H9 (cell line): ENCODE data around the gene INTS15. TPM values are rescaled to one million over a fixed set of nuclear protein-coding genes. Genes with fewer than 3 reads are reported as not detected.

Source experiments
- DNase-seq: peaks from one replicate; pipeline ENCODE4 v3.0.0-alpha.2; 2017
- H2AFZ ChIP-seq: one replicate; pipeline ENCODE4 v1.6.1; 2013; ENCODE audit warnings: mild to moderate bottlenecking, low read length, control low read depth, moderate library complexity
- H2AK5ac ChIP-seq: 2 replicates; pipeline ENCODE4 v1.6.1; 2013; ENCODE audit warnings: low read length, control low read depth, mixed read lengths; ENCODE audit not compliant: insufficient read length
- H2BK120ac ChIP-seq: one replicate; pipeline ENCODE4 v1.6.1; 2013; ENCODE audit warnings: low read depth, mild to moderate bottlenecking, low read length, control low read depth, inconsistent platforms; ENCODE audit not compliant: poor library complexity, severe bottlenecking
- H2BK12ac ChIP-seq: 2 replicates; pipeline ENCODE4 v1.6.1; 2013; ENCODE audit warnings: low read length, control low read depth, mixed read lengths, low read depth; ENCODE audit not compliant: insufficient read length
- H2BK15ac ChIP-seq: 2 replicates; pipeline ENCODE4 v1.6.1; 2013; ENCODE audit warnings: low read depth, low read length, control low read depth
- H2BK20ac ChIP-seq: one replicate; pipeline ENCODE4 v1.6.1; 2013; ENCODE audit warnings: low read depth, mild to moderate bottlenecking, low read length, control low read depth, inconsistent platforms; ENCODE audit not compliant: poor library complexity, severe bottlenecking
- H2BK5ac ChIP-seq: 2 replicates; pipeline ENCODE4 v1.6.1; 2013; ENCODE audit warnings: low read length, control low read depth, mixed read lengths; ENCODE audit not compliant: insufficient read length
- H3K14ac ChIP-seq: 2 replicates; pipeline ENCODE4 v1.6.1; 2013; ENCODE audit warnings: low read length, control low read depth; ENCODE audit not compliant: insufficient read depth
- H3K18ac ChIP-seq: 2 replicates; pipeline ENCODE4 v1.6.1; 2013; ENCODE audit warnings: low read depth, mild to moderate bottlenecking, mixed read lengths, low read length, control low read depth; ENCODE audit not compliant: insufficient read length
- H3K23ac ChIP-seq: 2 replicates; pipeline ENCODE4 v1.6.1; 2013; ENCODE audit warnings: low read length, control low read depth, mixed read lengths, low read depth; ENCODE audit not compliant: insufficient read length
- H3K23me2 ChIP-seq: 2 replicates; pipeline ENCODE4 v1.6.1; 2013; ENCODE audit warnings: low read depth, mild to moderate bottlenecking, mixed read lengths, low read length, control low read depth; ENCODE audit not compliant: insufficient read length, poor library complexity, severe bottlenecking
- H3K27ac ChIP-seq: 2 replicates; pipeline ENCODE4 v1.5.1; 2013; ENCODE audit warnings: low read length, control low read depth, mixed read lengths, low read depth; ENCODE audit not compliant: insufficient read length
- H3K27me3 ChIP-seq: 2 replicates; pipeline ENCODE4 v1.6.1; 2013; ENCODE audit warnings: low read length, control low read depth, inconsistent platforms; ENCODE audit not compliant: insufficient read depth
- H3K4ac ChIP-seq: 2 replicates; pipeline ENCODE4 v1.6.1; 2013; ENCODE audit warnings: low read depth, mild to moderate bottlenecking, control low read depth, inconsistent platforms, low read length, moderate library complexity
- H3K4me1 ChIP-seq: 2 replicates; pipeline ENCODE4 v1.6.1; 2013; ENCODE audit warnings: low read length, control low read depth, inconsistent platforms; ENCODE audit not compliant: insufficient read depth
- H3K4me2 ChIP-seq: 2 replicates; pipeline ENCODE4 v1.6.1; 2013; ENCODE audit warnings: low read length, control low read depth, mixed read lengths; ENCODE audit not compliant: insufficient read length, insufficient read depth
- H3K56ac ChIP-seq: 2 replicates; pipeline ENCODE4 v1.6.1; 2013; ENCODE audit warnings: low read depth, mild to moderate bottlenecking, mixed read lengths, low read length, control low read depth; ENCODE audit not compliant: insufficient read length
- H3K79me1 ChIP-seq: 2 replicates; pipeline ENCODE4 v1.6.1; 2013; ENCODE audit warnings: low read depth, mild to moderate bottlenecking, moderate library complexity, low read length, control low read depth, inconsistent platforms; ENCODE audit not compliant: insufficient read depth, poor library complexity, severe bottlenecking
- H3K79me2 ChIP-seq: 2 replicates; pipeline ENCODE4 v1.6.1; 2013; ENCODE audit warnings: low read length, control low read depth, inconsistent platforms; ENCODE audit not compliant: insufficient read depth
- H3K9ac ChIP-seq: 2 replicates; pipeline ENCODE4 v1.6.1; 2013; ENCODE audit warnings: low read length, control low read depth, mixed read lengths; ENCODE audit not compliant: insufficient read length; ENCODE audit errors: extremely low read depth
- H3K9me3 ChIP-seq: one replicate; pipeline ENCODE4 v1.6.1; 2013; ENCODE audit warnings: low read depth, low read length, inconsistent platforms; ENCODE audit not compliant: control insufficient read depth
- H3T11ph ChIP-seq: one replicate; pipeline ENCODE4 v1.6.1; 2013; ENCODE audit warnings: mild to moderate bottlenecking, low read length, control low read depth, inconsistent platforms
- H4K20me1 ChIP-seq: one replicate; pipeline ENCODE4 v1.6.1; 2013; ENCODE audit not compliant: control insufficient read depth, insufficient read length, insufficient read depth
- H4K5ac ChIP-seq: 2 replicates; pipeline ENCODE4 v1.6.1; 2013; ENCODE audit warnings: low read depth, mild to moderate bottlenecking, mixed read lengths, low read length, control low read depth; ENCODE audit not compliant: insufficient read length
- H4K8ac ChIP-seq: replicated peaks from 2 replicates; pipeline ENCODE4 v1.6.1; 2013; ENCODE audit warnings: low read length, control low read depth, mixed read lengths, low read depth; ENCODE audit not compliant: insufficient read length
- H4K91ac ChIP-seq: 2 replicates; pipeline ENCODE4 v1.6.1; 2013; ENCODE audit warnings: low read depth, mild to moderate bottlenecking, moderate library complexity, mixed read lengths, low read length, control low read depth; ENCODE audit not compliant: insufficient read length
- H3K27ac Mint-ChIP-seq, 3 experiments: 2 replicates in 2 of 3; 3 replicates in 1 of 3; pipeline ENCODE4 v1.8.0; 2020 to 2021; ENCODE audit warnings: mixed read lengths in 3 of 3, mild to moderate bottlenecking in 1 of 3, moderate library complexity in 1 of 3
- H3K27me3 Mint-ChIP-seq: 2 replicates; pipeline ENCODE4 v1.8.0; 2021; ENCODE audit warnings: low read depth, mild to moderate bottlenecking, moderate library complexity, mixed read lengths
- H3K36me3 Mint-ChIP-seq, 3 experiments: 2 replicates in 2 of 3; 3 replicates in 1 of 3; pipeline ENCODE4 v1.8.0; 2020 to 2021; ENCODE audit warnings: low read depth in 3 of 3, mixed read lengths in 3 of 3; ENCODE audit not compliant: insufficient read depth in 1 of 3
- H3K4me1 Mint-ChIP-seq, 2 experiments: 2 replicates each; pipeline ENCODE4 v1.8.0; 2020; ENCODE audit warnings: mixed read lengths in 2 of 2
- H3K4me3 Mint-ChIP-seq, 2 experiments: 2 replicates in 1 of 2; 3 replicates in 1 of 2; pipeline ENCODE4 v1.8.0; 2020 to 2021; ENCODE audit warnings: mild to moderate bottlenecking in 2 of 2, mixed read lengths in 2 of 2, moderate library complexity in 1 of 2
- H3K9me3 Mint-ChIP-seq, 2 experiments: 2 replicates in 1 of 2; 3 replicates in 1 of 2; pipeline ENCODE4 v1.8.0; 2020; ENCODE audit warnings: mild to moderate bottlenecking in 2 of 2, mixed read lengths in 2 of 2, moderate library complexity in 1 of 2
- CTCF ChIP-seq: fragments of 200-600 bp; sonication (generic); conservative IDR thresholded peaks from 3 replicates; pipeline ENCODE4 v1.8.0; 2021; ENCODE audit warnings: antibody characterized with exemption, mild to moderate bottlenecking
- WGBS: extraction: QIAGEN DNeasy Blood & Tissue Kit; methylation state at CpG from one replicate; pipeline ENCODE4 v1.1.7; 2013; ENCODE audit warnings: missing lambda C conversion rate, low lambda C conversion rate, mixed read lengths; ENCODE audit not compliant: insufficient read length; ENCODE audit errors: extremely low coverage; 5-methylcytosine and 5-hydroxymethylcytosine counted together
- total RNA-seq: library from RNA; stranded (reverse); gene quantifications from 2 replicates; pipeline ENCODE4 v1.2.1, GENCODE V29; 2021

Gene INTS15
- total RNA-seq, 1 experiment from 2014 or later, result 42.9 TPM

GRCh38 chr7:6542368-6542767, 47.5 kb upstream of the INTS15 start:
- Histone ChIP-seq H3K4ac (no peak overlapping the region), H2BK5ac (no peak overlapping the region), H3K79me2 (no peaks in the 10 kb centered on the region), H4K5ac (no peak overlapping the region), H3K23ac (no peak overlapping the region), H2BK15ac (no peak overlapping the region), H3K9ac (no peak overlapping the region), H3T11ph (no peak overlapping the region), H3K18ac (no peak overlapping the region), H3K14ac (no peak overlapping the region), H2BK20ac (no peak overlapping the region), H2AFZ (no peak overlapping the region), H4K20me1 (no peaks in the 10 kb centered on the region), H4K91ac (no peak overlapping the region), H2BK120ac (no peak overlapping the region), H3K79me1 (no peaks in the 10 kb centered on the region), H3K27ac (no peak overlapping the region), H3K56ac (no peak overlapping the region), H2AK5ac (no peak overlapping the region), H3K23me2 (no peaks in the 10 kb centered on the region), H2BK12ac (no peak overlapping the region), H3K27me3 (no peaks in the 10 kb centered on the region), H3K9me3 (no peaks in the 10 kb centered on the region), H4K8ac (no peak overlapping the region), H3K4me2 (no peak overlapping the region), H3K4me1 (no peaks in the 10 kb centered on the region)
- no CpG with 5 or more reads among the region's 1 CpG for WGBS
- Mint-ChIP-seq H3K4me3 (no peak overlapping the region), H3K27me3 (peaks cover 13% of the 10 kb centered on the region), H3K4me1 (peaks cover 4 to 5% of the 10 kb centered on the region in 2 experiments; a peak in 3 of 4 replicates), H3K36me3 (no peaks in the 10 kb centered on the region), H3K9me3 (no peaks in the 10 kb centered on the region), H3K27ac (no peak overlapping the region)
- TF ChIP-seq CTCF, result no peak
- DNase-seq, result no peak
